Retinal pigment epithelial cell (primary cell): ENCODE measurements around the gene MME.

Source experiments
- DNase-seq: peaks from one replicate; pipeline ENCODE4 v3.0.0-alpha.2; 2010; ENCODE audit warnings: low read depth
- H3K4me3 ChIP-seq: 2 replicates; pipeline ENCODE4 v1.5.1; 2011; ENCODE audit warnings: mild to moderate bottlenecking, low read length, control low read depth, moderate library complexity
- TF ChIP-seq, protein P1 (sequence below): conservative IDR thresholded peaks from 2 replicates; pipeline ENCODE4 v1.5.1; 2011; ENCODE audit warnings: low read depth, low read length, control low read depth, inconsistent platforms

MME gene

DNA sequence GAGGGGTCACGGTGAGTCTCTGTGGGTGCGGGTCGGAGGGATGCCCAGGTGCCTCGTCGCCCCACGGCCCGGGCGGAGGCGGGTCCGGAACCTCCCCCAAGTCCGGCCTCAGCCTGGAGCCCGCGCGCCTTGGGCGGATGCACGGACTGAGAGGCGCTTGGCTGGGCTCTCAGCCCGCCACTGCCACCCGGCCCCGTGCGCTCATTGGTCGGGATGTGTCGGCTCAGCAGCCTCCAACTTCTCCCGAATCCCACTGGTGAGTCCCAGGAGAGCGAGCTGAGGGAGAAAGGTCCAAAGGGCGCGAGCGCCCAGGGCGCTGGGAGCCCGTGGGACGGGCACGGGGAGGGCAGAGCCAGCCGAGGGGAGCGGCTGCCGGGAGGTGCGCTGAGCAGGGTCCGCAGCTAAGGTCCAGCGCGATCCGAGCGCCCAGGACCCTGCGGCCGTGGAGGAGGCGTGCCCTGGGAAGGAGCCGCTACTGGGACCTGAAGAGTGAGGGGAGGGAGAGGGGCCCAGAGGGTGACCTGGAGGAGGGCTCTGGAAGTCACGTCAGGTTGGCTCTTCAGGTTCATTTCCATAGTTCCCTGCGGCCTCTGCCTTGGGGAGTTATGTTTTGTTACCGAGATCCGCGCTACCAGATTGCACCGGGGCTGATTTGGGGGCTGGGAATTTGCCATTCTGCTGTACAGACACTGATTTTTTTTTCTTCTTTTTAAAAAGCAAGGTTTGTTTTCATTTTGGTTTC lies at the start of gene MME:
MME (plus strand) TSS at position 574 of the 742 bp plus-strand sequence. CDS start 3,849 bp downstream, outside the sequence.
- H3K4me3 ChIP-seq = peak within 1 kb of the TSS; percentile 76
- TF ChIP-seq, protein P1, sequence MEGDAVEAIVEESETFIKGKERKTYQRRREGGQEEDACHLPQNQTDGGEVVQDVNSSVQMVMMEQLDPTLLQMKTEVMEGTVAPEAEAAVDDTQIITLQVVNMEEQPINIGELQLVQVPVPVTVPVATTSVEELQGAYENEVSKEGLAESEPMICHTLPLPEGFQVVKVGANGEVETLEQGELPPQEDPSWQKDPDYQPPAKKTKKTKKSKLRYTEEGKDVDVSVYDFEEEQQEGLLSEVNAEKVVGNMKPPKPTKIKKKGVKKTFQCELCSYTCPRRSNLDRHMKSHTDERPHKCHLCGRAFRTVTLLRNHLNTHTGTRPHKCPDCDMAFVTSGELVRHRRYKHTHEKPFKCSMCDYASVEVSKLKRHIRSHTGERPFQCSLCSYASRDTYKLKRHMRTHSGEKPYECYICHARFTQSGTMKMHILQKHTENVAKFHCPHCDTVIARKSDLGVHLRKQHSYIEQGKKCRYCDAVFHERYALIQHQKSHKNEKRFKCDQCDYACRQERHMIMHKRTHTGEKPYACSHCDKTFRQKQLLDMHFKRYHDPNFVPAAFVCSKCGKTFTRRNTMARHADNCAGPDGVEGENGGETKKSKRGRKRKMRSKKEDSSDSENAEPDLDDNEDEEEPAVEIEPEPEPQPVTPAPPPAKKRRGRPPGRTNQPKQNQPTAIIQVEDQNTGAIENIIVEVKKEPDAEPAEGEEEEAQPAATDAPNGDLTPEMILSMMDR = no peak
- DNase-seq = no peak

DNA sequence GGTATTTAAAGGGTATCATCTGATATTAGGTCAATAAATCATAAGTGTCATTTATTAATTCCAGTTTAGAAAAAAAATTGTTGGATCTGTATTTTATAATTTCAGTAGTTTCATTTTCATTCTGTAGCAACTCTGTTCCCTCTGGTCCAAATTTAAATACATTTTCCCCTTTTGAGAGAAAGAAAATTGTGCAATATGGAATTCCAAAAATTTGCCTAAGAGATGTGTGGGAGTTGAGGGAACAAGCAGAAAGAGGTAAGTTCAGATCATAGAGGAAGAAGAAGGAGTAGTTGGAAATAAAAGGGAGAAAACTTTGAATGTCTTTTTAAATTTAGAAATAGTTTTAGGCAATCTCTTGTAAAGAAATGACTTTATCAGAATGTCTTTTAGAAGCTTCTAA lies 48.9 kb upstream of the MME start:
- TF ChIP-seq, protein P1 = no peak
- no peak for DNase-seq
- no peak overlapping the region for H3K4me3 ChIP-seq

DNA sequence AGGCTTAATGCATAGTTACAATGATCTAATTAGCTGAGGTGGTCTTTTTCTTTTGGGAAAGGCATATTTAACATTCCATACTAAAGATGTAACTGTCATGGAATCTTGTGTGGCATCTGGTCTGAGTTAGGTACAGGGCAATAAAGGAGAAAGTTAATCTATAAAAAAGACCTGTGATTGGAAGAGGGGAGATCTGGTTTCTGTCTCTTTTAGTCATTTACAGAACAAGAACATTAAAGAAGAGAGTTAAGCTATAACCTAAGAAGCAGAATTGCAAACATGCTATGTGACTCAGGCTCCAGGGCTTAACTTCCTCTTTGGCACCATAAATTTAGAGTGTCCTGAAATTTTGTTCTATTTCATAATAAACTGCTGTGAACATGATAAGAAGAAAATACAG lies 47.2 kb upstream of the MME start:
- DNase-seq = no peak
- no peak overlapping the region for H3K4me3 ChIP-seq

DNA sequence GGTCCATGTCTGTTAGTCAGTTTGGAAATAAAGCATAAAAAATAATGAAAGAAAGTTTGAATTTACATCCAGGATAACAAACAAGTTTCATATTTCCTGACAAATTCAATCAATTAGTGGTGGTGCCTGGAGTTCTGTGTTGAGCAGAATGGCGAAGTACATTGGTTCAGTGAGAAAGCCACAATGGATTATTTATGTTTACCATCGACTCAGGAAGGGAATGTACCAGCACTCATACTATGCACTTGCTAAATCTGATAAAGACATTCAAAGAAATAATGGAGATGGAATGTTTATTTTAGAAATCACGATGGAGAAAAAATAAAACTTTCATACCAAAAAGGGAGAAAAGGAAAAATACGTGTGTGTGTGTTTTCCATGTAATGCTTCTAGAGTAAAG lies 45.3 kb upstream of the MME start:
- TF ChIP-seq, protein P1 = no peak
- no peak for DNase-seq
- no peak overlapping the region for H3K4me3 ChIP-seq

More for the DNA sequence above, 47.2 kb upstream of the MME start:
- TF ChIP-seq, protein P1 = no peak

DNA sequence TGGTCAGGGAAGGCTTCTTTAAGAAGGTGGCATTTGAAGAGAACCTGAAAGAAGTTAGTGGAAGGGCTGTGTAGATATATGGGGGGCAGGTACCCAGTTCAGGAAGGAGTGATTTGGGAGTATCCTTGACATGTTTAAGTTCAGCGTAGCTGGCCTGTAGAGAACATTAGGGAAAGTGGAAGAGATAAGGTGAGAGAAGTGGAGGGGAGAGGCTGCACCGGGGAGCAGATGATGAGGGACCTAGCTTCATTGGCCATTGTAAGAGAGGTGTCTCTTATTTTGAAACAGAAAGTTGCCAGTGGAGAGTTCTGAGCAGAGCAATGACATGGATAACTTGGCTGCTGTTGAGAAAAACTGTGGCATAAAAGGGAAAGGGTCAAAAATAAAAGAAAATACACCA lies 44.6 kb upstream of the MME start:
- H3K4me3 ChIP-seq = no peak overlapping the region
- TF ChIP-seq, protein P1 = no peak
- no peak for DNase-seq

DNA sequence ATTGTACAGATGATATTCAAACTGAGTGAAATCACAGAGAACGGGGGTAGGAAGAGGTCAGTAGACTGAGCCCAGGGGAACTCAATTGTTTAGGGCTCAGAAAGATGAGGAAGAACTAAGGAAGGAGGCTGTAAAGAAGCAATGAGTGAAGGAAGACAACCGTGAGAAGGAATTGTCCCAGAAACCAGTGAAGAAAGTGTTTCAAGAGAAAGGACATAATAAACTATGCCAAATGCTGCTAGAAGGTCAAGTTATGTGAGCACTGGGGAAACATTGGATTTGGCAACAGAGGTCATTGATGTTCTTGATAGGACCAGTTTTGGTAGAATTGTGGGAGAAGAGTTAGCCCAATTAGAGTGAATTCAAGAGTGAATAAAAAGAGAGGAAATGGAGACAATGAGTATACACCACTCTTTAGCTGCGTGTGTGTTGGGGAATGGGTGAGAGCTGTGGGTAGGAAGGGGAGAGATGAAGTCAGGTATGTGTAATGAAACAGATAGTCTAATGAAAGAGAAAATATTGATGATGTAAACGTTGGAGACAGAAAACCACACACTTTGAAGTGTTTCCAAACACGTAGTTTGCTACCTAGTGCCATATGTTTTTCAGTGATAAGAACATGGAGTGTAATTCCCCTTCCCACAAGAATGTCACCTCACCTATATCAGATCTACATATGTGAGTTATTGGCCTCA lies 42.5 kb upstream of the MME start:
- TF ChIP-seq, protein P1 = no peak
- no peak overlapping the region for H3K4me3 ChIP-seq
- DNase-seq = no peak

DNA sequence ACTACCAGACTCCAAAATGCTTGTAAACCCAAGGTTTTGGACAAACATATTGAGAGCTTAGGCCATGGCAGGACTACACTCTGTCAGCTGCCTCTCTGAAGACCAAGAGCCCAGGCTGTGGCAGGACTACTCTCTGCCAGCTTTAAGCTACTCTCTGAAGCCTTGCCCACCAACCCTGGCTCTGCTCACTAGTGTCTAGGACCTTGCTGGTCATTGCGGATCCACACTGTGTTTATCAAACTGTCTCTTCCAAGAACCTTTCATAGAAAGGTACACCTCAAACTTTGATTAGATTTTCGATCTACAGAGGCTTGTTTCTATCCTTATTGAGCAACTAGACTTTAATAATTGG lies 41.9 kb upstream of the MME start:
- TF ChIP-seq, protein P1 = no peak
- no peak for DNase-seq
- H3K4me3 ChIP-seq = no peak overlapping the region
